K562 (cell line): ENCODE measurements around the gene CTNNA3. TPM values are rescaled to one million over a fixed set of nuclear protein-coding genes. Genes with fewer than 3 reads are reported as not detected.

ENCODE experiments used
- ATAC-seq: fragments of 200-7000 bp; cut with Tn5 transposase; 3 replicates; pipeline ENCODE4 v1.9.1; 2020; ENCODE audit warnings: moderate library complexity
- BruUV-seq: library from RNA; stranded (reverse); fragments of 400-500 nt; replicated peaks from 2 replicates; lab custom pipeline; 2021; lab: Mats Ljungman, UMichigan
- CTCF ChIA-PET: fragments of 300-600 bp; formaldehyde crosslinking; extraction: SDS; loops from one replicate; lab custom pipeline; 2021; ENCODE audit warnings: low intra/inter-chr PET ratio; lab: Yijun Ruan, JAX
- POLR2A ChIA-PET: fragments of 300-600, 350-650 bp; sonication (Branson Sonifier 250); formaldehyde crosslinking; extraction: SDS; loops from one replicate; lab custom pipeline; 2021; ENCODE audit warnings: antibody characterized with exemption, inconsistent platforms; lab: Yijun Ruan, JAX
- DNase-seq, 4 experiments: peaks; one replicate each; pipeline versions ENCODE4 v3.0.0 to v3.0.0-alpha.2; 2011 to 2018; ENCODE audit warnings: low spot score in 3 of 4, mixed read lengths in 3 of 4; ENCODE audit errors: extremely low read depth in 1 of 4
- FAIRE-seq: peaks from 2 replicates; lab custom pipeline; 2011; peaks lifted over from hg19 to GRCh38; lab: Jason Lieb, UNC
- H2AFZ ChIP-seq: 2 replicates; pipeline ENCODE4 v1.6.0; 2011; ENCODE audit warnings: low read depth, low read length, control low read depth, inconsistent platforms
- H3K27ac ChIP-seq: fragments of 200-600 bp; 3 replicates; pipeline ENCODE4 v1.8.0; 2011; ENCODE audit warnings: low read depth, mild to moderate bottlenecking, control low read depth, inconsistent platforms, low read length, moderate library complexity, mixed read lengths; ENCODE audit errors: extremely low read depth
- H3K27me3 ChIP-seq, 2 experiments: fragments of 300-600 bp in 1 of 2; 2 replicates in 1 of 2; 3 replicates in 1 of 2; pipeline versions ENCODE4 v1.6.0 to v1.8.0; 2011; ENCODE audit warnings: inconsistent platforms in 2 of 2, low read length in 2 of 2, mild to moderate bottlenecking in 1 of 2, mixed read lengths in 1 of 2, moderate library complexity in 1 of 2; ENCODE audit not compliant: control insufficient read depth in 2 of 2, insufficient read depth in 2 of 2
- H3K36me3 ChIP-seq: fragments of 300-600 bp; 3 replicates; pipeline ENCODE4 v1.8.0; 2011; ENCODE audit warnings: mild to moderate bottlenecking, low read length, inconsistent platforms; ENCODE audit not compliant: control insufficient read depth, insufficient read depth
- H3K4me1 ChIP-seq, 2 experiments: fragments of 200-600 bp in 1 of 2; replicated peaks in 1 of 2; 2 replicates in 1 of 2; 3 replicates in 1 of 2; pipeline versions ENCODE4 v1.5.1 to v1.8.0; 2011; ENCODE audit warnings: inconsistent platforms in 2 of 2, low read length in 2 of 2, mild to moderate bottlenecking in 1 of 2, mixed read lengths in 1 of 2, moderate library complexity in 1 of 2; ENCODE audit not compliant: control insufficient read depth in 2 of 2, insufficient read depth in 2 of 2
- H3K4me2 ChIP-seq: 2 replicates; pipeline ENCODE4 v1.6.1; 2011; ENCODE audit warnings: low read length, control low read depth, inconsistent platforms, mixed read lengths; ENCODE audit not compliant: insufficient read depth
- H3K4me3 ChIP-seq: fragments of 200-600 bp; sonication (generic), shearing (Covaris generic); 2 replicates; pipeline ENCODE4 v1.5.1; 2016; ENCODE audit warnings: control low read depth, inconsistent platforms
- H3K79me2 ChIP-seq: fragments of 200-600 bp; 3 replicates; pipeline ENCODE4 v1.8.0; 2011; ENCODE audit warnings: low read length, inconsistent platforms; ENCODE audit not compliant: control insufficient read depth, insufficient read depth
- H3K9ac ChIP-seq, 2 experiments: 2 replicates each; pipeline versions ENCODE4 v1.6.0 to v1.6.1; 2011; ENCODE audit warnings: low read depth in 2 of 2, low read length in 2 of 2, control low read depth in 1 of 2, inconsistent platforms in 1 of 2, mild to moderate bottlenecking in 1 of 2, mixed read lengths in 1 of 2; ENCODE audit not compliant: insufficient read depth in 1 of 2
- H3K9me1 ChIP-seq: one replicate; pipeline ENCODE4 v1.6.0; 2011; ENCODE audit warnings: inconsistent platforms, mild to moderate bottlenecking, low read length, moderate library complexity; ENCODE audit not compliant: control insufficient read depth, insufficient read depth
- H3K9me3 ChIP-seq: replicated peaks from 2 replicates; pipeline ENCODE4 v1.5.1; 2011; ENCODE audit warnings: low read depth, low read length, inconsistent platforms; ENCODE audit not compliant: control insufficient read depth, insufficient read depth
- H4K20me1 ChIP-seq: replicated peaks from 2 replicates; pipeline ENCODE4 v1.6.1; 2011; ENCODE audit warnings: low read length, inconsistent platforms, mixed read lengths; ENCODE audit not compliant: control insufficient read depth, insufficient read depth
- CEBPZ ChIP-seq: fragments of 150-350 bp; IDR thresholded peaks from 2 replicates; pipeline ENCODE4 v1.6.1; 2014; ENCODE audit warnings: low read depth, mild to moderate bottlenecking, low read length, borderline replicate concordance
- CGGBP1 ChIP-seq: fragments of 250-450 bp; sonication (Bioruptor Pico); IDR thresholded peaks from 2 replicates; pipeline ENCODE4 v1.9.0; 2021; ENCODE audit warnings: mild to moderate bottlenecking
- ELF2 ChIP-seq: fragments of 250-450 bp; sonication (Bioruptor Pico); IDR thresholded peaks from 2 replicates; pipeline ENCODE4 v1.5.0; 2021; ENCODE audit warnings: mild to moderate bottlenecking
- GATAD2B ChIP-seq: fragments of 450-650 bp; IDR thresholded peaks from 2 replicates; pipeline ENCODE4 v1.6.1; 2017; ENCODE audit warnings: mild to moderate bottlenecking, borderline replicate concordance
- ILF3 ChIP-seq: fragments of 450-650 bp; IDR thresholded peaks from 2 replicates; pipeline ENCODE4 v1.6.1; 2018; ENCODE audit warnings: antibody characterized with exemption, mild to moderate bottlenecking, moderate library complexity, borderline replicate concordance
- NBN ChIP-seq: fragments of 450-650 bp; IDR thresholded peaks from 2 replicates; pipeline ENCODE4 v1.6.1; 2016; ENCODE audit warnings: low read depth, mild to moderate bottlenecking
- NRF1 ChIP-seq, 2 experiments: fragments of 450-650 bp; IDR thresholded peaks in 1 of 2; conservative IDR thresholded peaks in 1 of 2; 2 replicates each; pipeline ENCODE4 v1.6.1; 2014; ENCODE audit warnings: mild to moderate bottlenecking in 2 of 2
- POLR3A ChIP-seq: IDR thresholded peaks from 2 replicates; pipeline ENCODE4 v1.6.1; 2011; ENCODE audit warnings: borderline replicate concordance, mild to moderate bottlenecking, moderate library complexity; ENCODE audit not compliant: insufficient read length, insufficient read depth; ENCODE audit errors: extremely low read depth
- WGBS: fragments of 100-300 bp; shearing (Covaris generic); methylation state at CpG from one replicate; pipeline ENCODE4 v1.1.6; 2016; ENCODE audit warnings: low coverage, mixed read lengths; ENCODE audit not compliant: insufficient coverage; ENCODE audit errors: missing lambda C conversion rate; 5-methylcytosine and 5-hydroxymethylcytosine counted together
- in situ Hi-C: fragments of 300-500 bp; cut with MboI; formaldehyde crosslinking; loops from 4 replicates; pipeline ENCODE4 v1.15.0; 2018; ENCODE audit warnings: inconsistent platforms, mixed read lengths
- intact Hi-C: fragments of 100-400 bp; cut with micrococcal nuclease; formaldehyde crosslinking; loops from 2 replicates; pipeline ENCODE4 v1.14.2; 2022
- polyA plus RNA-seq, 8 experiments: library from polyadenylated mRNA; depleted of rRNA in 4 of 8; stranded (reverse) in 5 of 8; unstranded in 3 of 8; fragments of >200 nt; fragmentation: Nextera tagmentation in 2 of 8; fragmentation: Illumina TruSeq in 1 of 8; extraction: Ambion mirVana in 2 of 8; extraction: Trizol in 1 of 8; gene quantifications; 2 replicates each; pipeline versions ENCODE4 v1.2.1 to v1.2.3, GENCODE V29; 2011 to 2014; ENCODE audit warnings: inconsistent platforms in 1 of 8, missing spikeins in 1 of 8
- total RNA-seq, 7 experiments: library from RNA; depleted of rRNA in 6 of 7; stranded (reverse); fragments of >200 nt in 6 of 7; fragmentation: Illumina TruSeq in 2 of 7; extraction: Trizol in 2 of 7; gene quantifications; 2 replicates each; pipeline versions ENCODE4 v1.2.1 to v1.2.3, GENCODE V29; 2011 to 2021; ENCODE audit warnings: low replicate concordance in 1 of 7

Gene CTNNA3
- total and polyA plus RNA-seq, 9 of the 15 experiments (the other 6 are each of a cell fraction or from before 2014, with no cell fraction given) = 0.04 TPM; not detected in 8

GRCh38 chr10:66223656-66224055, 1472.3 kb downstream of the CTNNA3 start:
- Histone ChIP-seq H3K4me2 (no peak overlapping the region), H3K27me3 (no peaks in the 10 kb centered on the region), H3K9me1 (no peaks in the 10 kb centered on the region), H2AFZ (no peak overlapping the region), H3K4me1 (no peaks in the 10 kb centered on the region), H3K36me3 (no peaks in the 10 kb centered on the region), H3K9ac (no peak overlapping the region), H3K9me3 (no peaks in the 10 kb centered on the region), H3K4me3 (no peak overlapping the region), H3K27ac (no peak overlapping the region), H3K79me2 (no peaks in the 10 kb centered on the region), H4K20me1 (no peaks in the 10 kb centered on the region)
- in situ Hi-C loops (no loop called here), intact Hi-C loops (no loop called here)
- DNase-seq = no peak
- no peak for ATAC-seq
- WGBS = 0% methylated on average over 1 of the region's 1 CpG
- POLR2A ChIA-PET = no interaction called here
- BruUV-seq = no TSS peak
- TF ChIP-seq CEBPZ (no peak), GATAD2B (no peak), POLR3A (no peak), NRF1 (conservative IDR thresholded peaks at IDR 0.05 in 1 of 2, IDR thresholded peaks at IDR 0.05 in 1 of 2) (no peak), NBN (no peak), CGGBP1 (CRISPR knock-in tag) (no peak), ELF2 (no peak), ILF3 (no peak)
- FAIRE-seq = no peak
- CTCF ChIA-PET = no interaction called here
